Neutrophil (primary cell): ENCODE measurements around the gene SIX1.

Source experiments
- H3K27ac ChIP-seq: fragments of 200-600 bp; sonication (generic); 2 replicates; pipeline ENCODE4 v1.5.1; 2016; ENCODE audit warnings: mild to moderate bottlenecking, moderate library complexity
- H3K27me3 ChIP-seq: fragments of 200-600 bp; sonication (generic); 2 replicates; pipeline ENCODE4 v1.6.0; 2016; ENCODE audit warnings: mild to moderate bottlenecking
- H3K36me3 ChIP-seq: fragments of 200-600 bp; sonication (generic); 2 replicates; pipeline ENCODE4 v1.5.1; 2017
- H3K4me1 ChIP-seq, 2 experiments: fragments of 200-600 bp in 1 of 2; sonication (generic) in 1 of 2; 1 replicate in 1 of 2; 2 replicates in 1 of 2; pipeline versions ENCODE4 v1.5.1 to v1.6.1; 2013 to 2016; ENCODE audit warnings: low read depth in 1 of 2, low read length in 1 of 2, mild to moderate bottlenecking in 1 of 2, moderate library complexity in 1 of 2; ENCODE audit not compliant: control insufficient read depth in 1 of 2, insufficient read depth in 1 of 2
- H3K4me3 ChIP-seq, 2 experiments: fragments of 200-600 bp in 1 of 2; sonication (generic) in 1 of 2; 1 replicate in 1 of 2; 2 replicates in 1 of 2; pipeline ENCODE4 v1.5.1; 2013 to 2016; ENCODE audit warnings: low read depth in 1 of 2, low read length in 1 of 2, mild to moderate bottlenecking in 1 of 2, moderate library complexity in 1 of 2
- H3K9me3 ChIP-seq: fragments of 200-600 bp; sonication (generic); 2 replicates; pipeline ENCODE4 v1.5.1; 2016
- TF ChIP-seq, protein P1 (sequence below): fragments of 200-600 bp; sonication (generic); IDR thresholded peaks from 2 replicates; pipeline ENCODE4 v1.5.1; 2016; ENCODE audit warnings: antibody characterized with exemption

The SIX1 gene

DNA sequence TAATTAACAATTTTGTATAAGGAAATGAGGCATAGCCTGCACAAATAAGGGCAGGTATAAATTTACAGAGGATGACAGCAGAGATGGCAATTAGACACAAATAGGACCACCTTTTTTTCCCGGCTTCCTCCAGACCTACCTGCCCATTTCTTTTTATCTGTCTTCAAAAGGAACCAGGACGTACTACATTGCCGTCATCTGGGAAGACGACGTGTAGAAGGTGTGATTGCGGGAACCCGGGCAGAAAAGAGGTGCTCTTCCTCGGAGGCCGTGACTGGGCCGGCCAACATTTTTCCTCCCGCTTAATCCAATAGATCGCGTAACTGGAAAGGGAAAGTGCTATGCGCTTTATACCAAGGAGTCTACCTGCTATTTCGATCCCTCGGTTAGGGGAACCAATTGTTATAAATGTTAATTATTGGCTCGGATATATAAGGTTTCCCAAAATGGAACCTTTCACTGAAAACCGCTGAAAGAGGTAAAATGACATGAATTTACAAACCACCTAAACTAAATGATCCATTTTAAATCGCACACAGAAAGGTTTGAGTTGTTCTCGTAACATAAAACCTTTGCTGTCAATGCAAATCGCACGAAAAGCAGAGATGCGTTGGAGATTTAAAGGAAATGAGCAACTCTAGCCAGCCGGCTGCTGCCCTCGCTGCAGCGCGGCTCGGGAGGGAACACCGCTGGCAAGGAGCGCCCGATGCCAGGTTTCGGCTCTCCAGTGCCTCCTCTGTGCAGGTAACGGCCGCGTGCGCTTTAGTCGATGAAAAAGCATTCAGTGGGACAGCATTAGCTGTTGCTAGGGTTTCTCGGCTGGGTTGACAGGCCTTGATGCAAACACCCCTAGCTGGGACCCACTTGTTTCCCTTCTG lies 2.8 kb upstream of the SIX1 start:
- Histone ChIP-seq H3K4me3 (no peak overlapping the region), H3K36me3 (no peaks in the 10 kb centered on the region), H3K27me3 (peaks cover 100% of the 10 kb centered on the region), H3K27ac (no peak overlapping the region), H3K4me1 (peaks cover 41 to 46% of the 10 kb centered on the region in 2 experiments), H3K9me3 (no peaks in the 10 kb centered on the region)
- TF ChIP-seq, protein P1, sequence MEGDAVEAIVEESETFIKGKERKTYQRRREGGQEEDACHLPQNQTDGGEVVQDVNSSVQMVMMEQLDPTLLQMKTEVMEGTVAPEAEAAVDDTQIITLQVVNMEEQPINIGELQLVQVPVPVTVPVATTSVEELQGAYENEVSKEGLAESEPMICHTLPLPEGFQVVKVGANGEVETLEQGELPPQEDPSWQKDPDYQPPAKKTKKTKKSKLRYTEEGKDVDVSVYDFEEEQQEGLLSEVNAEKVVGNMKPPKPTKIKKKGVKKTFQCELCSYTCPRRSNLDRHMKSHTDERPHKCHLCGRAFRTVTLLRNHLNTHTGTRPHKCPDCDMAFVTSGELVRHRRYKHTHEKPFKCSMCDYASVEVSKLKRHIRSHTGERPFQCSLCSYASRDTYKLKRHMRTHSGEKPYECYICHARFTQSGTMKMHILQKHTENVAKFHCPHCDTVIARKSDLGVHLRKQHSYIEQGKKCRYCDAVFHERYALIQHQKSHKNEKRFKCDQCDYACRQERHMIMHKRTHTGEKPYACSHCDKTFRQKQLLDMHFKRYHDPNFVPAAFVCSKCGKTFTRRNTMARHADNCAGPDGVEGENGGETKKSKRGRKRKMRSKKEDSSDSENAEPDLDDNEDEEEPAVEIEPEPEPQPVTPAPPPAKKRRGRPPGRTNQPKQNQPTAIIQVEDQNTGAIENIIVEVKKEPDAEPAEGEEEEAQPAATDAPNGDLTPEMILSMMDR = no peak

- Histone ChIP-seq H3K4me1 (peaks cover 35 to 40% of the 10 kb centered on the region in 2 experiments), H3K27ac (no peak overlapping the region), H3K9me3 (no peaks in the 10 kb centered on the region), H3K36me3 (no peaks in the 10 kb centered on the region), H3K4me3 (no peak overlapping the region), H3K27me3 (peaks cover 100% of the 10 kb centered on the region)
- TF ChIP-seq, protein P1 = no peak
Observed at GRCh38 chr14:60651086-60651795, 2.0 kb upstream of the SIX1 start.

- H3K27me3 ChIP-seq = peaks cover 100% of the 10 kb centered on the region
- H3K27ac ChIP-seq = no peak overlapping the region
- no peak overlapping the region for H3K4me3 ChIP-seq
- H3K9me3 ChIP-seq = no peaks in the 10 kb centered on the region
- TF ChIP-seq, protein P1 = no peak
- H3K36me3 ChIP-seq = no peaks in the 10 kb centered on the region
- H3K4me1 ChIP-seq = peaks cover 29 to 33% of the 10 kb centered on the region in 2 experiments
Observed at GRCh38 chr14:60650373-60650961, 1.2 kb upstream of the SIX1 start.

DNA sequence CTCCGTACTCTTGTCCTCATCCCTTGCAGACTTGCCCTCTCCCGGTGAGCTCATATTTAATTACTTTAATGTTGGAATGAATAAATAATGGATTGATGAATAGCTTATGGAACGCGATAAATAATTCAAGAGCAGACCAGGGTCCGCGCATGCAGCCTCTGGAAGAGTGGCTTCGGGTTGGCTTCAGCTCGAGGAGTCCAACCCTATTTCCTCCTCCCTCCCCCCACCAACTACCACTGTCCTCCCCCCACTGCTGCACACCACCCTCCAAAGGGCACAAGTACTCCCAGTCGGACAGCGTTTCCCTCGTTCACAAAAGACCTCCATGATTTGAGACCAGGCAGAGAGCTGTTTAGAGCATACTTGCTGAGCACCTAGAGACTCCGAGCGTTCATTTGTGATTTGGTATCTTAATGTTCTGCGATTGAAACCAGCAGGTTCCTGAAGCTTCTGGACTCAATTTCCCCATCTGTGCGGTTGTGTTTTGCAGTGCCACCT lies 647 bp upstream of the SIX1 start:
- Histone ChIP-seq H3K4me3 (peak overlapping the region in 1 of 2 experiments; percentile 54), H3K27me3 (peaks cover 100% of the 10 kb centered on the region), H3K4me1 (peaks cover 29 to 33% of the 10 kb centered on the region in 2 experiments), H3K9me3 (no peaks in the 10 kb centered on the region), H3K27ac (no peak overlapping the region), H3K36me3 (no peaks in the 10 kb centered on the region)
- TF ChIP-seq, protein P1 = no peak

- H3K36me3 ChIP-seq = no peaks in the 10 kb centered on the region
- H3K9me3 ChIP-seq = no peaks in the 10 kb centered on the region
- peaks cover 29 to 33% of the 10 kb centered on the region in 2 experiments for H3K4me1 ChIP-seq
- TF ChIP-seq, protein P1 = no peak
- no peak overlapping the region for H3K27ac ChIP-seq
- peaks cover 100% of the 10 kb centered on the region for H3K27me3 ChIP-seq
- H3K4me3 ChIP-seq = peak overlapping the region in 1 of 2 experiments; percentile 54
Observed at GRCh38 chr14:60648249-60648933, 886 bp downstream of the SIX1 start.
